GM12878 (cell line): Measurements from ENCODE around the gene MYO3B. TPM values are rescaled to one million over a fixed set of nuclear protein-coding genes. Genes with fewer than 3 reads are reported as not detected.

ENCODE experiments used
- ATAC-seq: fragments of 200-7000 bp; cut with Tn5 transposase; 3 replicates; pipeline ENCODE4 v1.9.1; 2020; ENCODE audit warnings: mild to moderate bottlenecking, moderate library complexity
- BruUV-seq: library from RNA; stranded (reverse); fragments of 400-500 nt; replicated peaks from 2 replicates; lab custom pipeline; 2021; lab: Mats Ljungman, UMichigan
- CTCF ChIA-PET: fragments of 300-600 bp; sonication (Branson Sonifier 250); formaldehyde crosslinking; extraction: SDS; loops from one replicate; lab custom pipeline; 2021; ENCODE audit warnings: inconsistent platforms; lab: Yijun Ruan, JAX
- POLR2A ChIA-PET: fragments of 350-600 bp; formaldehyde crosslinking; extraction: SDS; loops from one replicate; lab custom pipeline; 2021; ENCODE audit warnings: inconsistent platforms; lab: Charles Lee
- RAD21 ChIA-PET: fragments of 300-600 bp; sonication (Branson Sonifier 250); formaldehyde crosslinking; loops from one replicate; lab custom pipeline; 2023; ENCODE audit warnings: antibody characterized with exemption; ENCODE audit not compliant: unreplicated experiment; lab: Charles Lee
- SMC1A ChIA-PET: fragments of 300-600 bp; sonication (Branson Sonifier 250); formaldehyde crosslinking; loops from one replicate; lab custom pipeline; 2023; ENCODE audit not compliant: unreplicated experiment, uncharacterized antibody; lab: Charles Lee
- DNase-seq: peaks from one replicate; pipeline ENCODE4 v3.0.0-alpha.2; 2011; ENCODE audit warnings: low read depth, low spot score
- FAIRE-seq: peaks from 3 replicates; lab custom pipeline; 2011; peaks lifted over from hg19 to GRCh38; lab: Jason Lieb, UNC
- H2AFZ ChIP-seq: 2 replicates; pipeline ENCODE4 v1.6.0; 2011; ENCODE audit warnings: low read depth, low read length, control low read depth; ENCODE audit not compliant: control insufficient read depth
- H3K27ac ChIP-seq: 2 replicates; pipeline ENCODE4 v1.5.1; 2011; ENCODE audit warnings: control low read depth; ENCODE audit not compliant: control insufficient read depth, insufficient read depth
- H3K27me3 ChIP-seq, 2 experiments: replicated peaks in 1 of 2; 2 replicates each; pipeline versions ENCODE4 v1.6.0 to v1.6.1; 2011; ENCODE audit warnings: low read length in 1 of 2; ENCODE audit not compliant: control insufficient read depth in 2 of 2, insufficient read depth in 2 of 2
- H3K36me3 ChIP-seq, 2 experiments: 2 replicates each; pipeline ENCODE4 v1.5.1; 2011; ENCODE audit warnings: low read length in 1 of 2; ENCODE audit not compliant: control insufficient read depth in 2 of 2, insufficient read depth in 2 of 2
- H3K4me1 ChIP-seq: 2 replicates; pipeline ENCODE4 v1.6.1; 2011; ENCODE audit warnings: mild to moderate bottlenecking, low read length, moderate library complexity, mixed read lengths; ENCODE audit not compliant: control insufficient read depth, insufficient read depth
- H3K4me2 ChIP-seq: 2 replicates; pipeline ENCODE4 v1.6.0; 2011; ENCODE audit warnings: control low read depth; ENCODE audit not compliant: control insufficient read depth, insufficient read depth
- H3K4me3 ChIP-seq: fragments of 200-600 bp; sonication (generic); 2 replicates; pipeline ENCODE4 v1.5.1; 2016
- H3K79me2 ChIP-seq: 2 replicates; pipeline ENCODE4 v1.6.0; 2011; ENCODE audit warnings: low read length; ENCODE audit not compliant: control insufficient read depth, insufficient read depth
- H3K9ac ChIP-seq: 2 replicates; pipeline ENCODE4 v1.8.0; 2011; ENCODE audit warnings: low read length, control low read depth, mixed read lengths; ENCODE audit not compliant: control insufficient read depth, insufficient read depth
- H3K9me3 ChIP-seq: replicated peaks from 3 replicates; pipeline ENCODE4 v1.5.1; 2011; ENCODE audit warnings: mild to moderate bottlenecking, low read length; ENCODE audit not compliant: control insufficient read depth, insufficient read depth
- H4K20me1 ChIP-seq: 2 replicates; pipeline ENCODE4 v1.6.0; 2011; ENCODE audit not compliant: control insufficient read depth, insufficient read depth
- CREM ChIP-seq: IDR thresholded peaks from 2 replicates; pipeline ENCODE4 v1.6.1; 2014; ENCODE audit warnings: antibody characterized with exemption, low read depth
- NFYB ChIP-seq: IDR thresholded peaks from 2 replicates; pipeline ENCODE4 v1.6.1; 2011; ENCODE audit warnings: low read depth, mild to moderate bottlenecking, low read length, improper control_type of control experiment, moderate library complexity; ENCODE audit not compliant: insufficient read depth
- PML ChIP-seq: IDR thresholded peaks from 2 replicates; pipeline ENCODE4 v1.6.1; 2012; ENCODE audit warnings: low read length, inconsistent platforms
- RELB ChIP-seq: fragments of 450-650 bp; IDR thresholded peaks from 2 replicates; pipeline ENCODE4 v1.6.1; 2017; ENCODE audit warnings: low read depth, mild to moderate bottlenecking, moderate library complexity
- RUNX3 ChIP-seq: IDR thresholded peaks from 2 replicates; pipeline ENCODE4 v1.6.1; 2012; ENCODE audit warnings: low read length, inconsistent platforms
- SMC3 ChIP-seq: IDR thresholded peaks from 2 replicates; pipeline ENCODE4 v1.6.1; 2011; ENCODE audit warnings: low read length, improper control_type of control experiment, borderline replicate concordance
- SRF ChIP-seq, 2 experiments: IDR thresholded peaks; 2 replicates each; pipeline ENCODE4 v1.6.1; 2011; ENCODE audit warnings: low read depth in 2 of 2, low read length in 2 of 2, mild to moderate bottlenecking in 1 of 2, moderate library complexity in 1 of 2
- ZBED1 ChIP-seq: IDR thresholded peaks from 2 replicates; pipeline ENCODE4 v1.6.1; 2016; ENCODE audit warnings: borderline replicate concordance
- WGBS: methylation state at CpG from one replicate; pipeline ENCODE4 v1.1.6; 2016; ENCODE audit warnings: low lambda C conversion rate; ENCODE audit not compliant: insufficient replicate concordance, insufficient coverage; ENCODE audit errors: missing lambda C conversion rate; 5-methylcytosine and 5-hydroxymethylcytosine counted together
- in situ Hi-C: fragments of 300-500 bp; cut with MboI; formaldehyde crosslinking; loops from 9 replicates; pipeline ENCODE4 v1.14.3; 2018; ENCODE audit warnings: mixed read lengths
- intact Hi-C: fragments of 100-400 bp; cut with micrococcal nuclease; formaldehyde crosslinking; loops from one replicate; pipeline ENCODE4 v1.14.2; 2022; ENCODE audit not compliant: unreplicated experiment
- polyA plus RNA-seq, 11 experiments: library from polyadenylated mRNA; depleted of rRNA in 4 of 11; unstranded in 6 of 11; stranded (reverse) in 5 of 11; fragments of >200 nt; fragmentation: Nextera tagmentation in 4 of 11; fragmentation: Illumina TruSeq in 1 of 11; extraction: Ambion mirVana in 4 of 11; extraction: Trizol in 1 of 11; gene quantifications; 1 replicate in 1 of 11; 2 replicates in 10 of 11; pipeline versions ENCODE4 v1.2.1 to v1.2.3, GENCODE V29; 2011 to 2016; ENCODE audit warnings: inconsistent platforms in 2 of 11, missing spikeins in 2 of 11, low read depth in 1 of 11
- total RNA-seq, 4 experiments: library from RNA; depleted of rRNA in 3 of 4; stranded (reverse); fragments of >200 nt in 3 of 4; fragmentation: Illumina TruSeq in 1 of 4; extraction: Trizol in 1 of 4; gene quantifications; 2 replicates each; pipeline versions ENCODE4 v1.2.1 to v1.2.3, GENCODE V29; 2013 to 2021

Gene MYO3B
- total and polyA plus RNA-seq, 10 of the 15 experiments (the other 5 are each of a cell fraction or from before 2014, with no cell fraction given), result 1.1 to 7.1 (median 2.1) TPM

DNA sequence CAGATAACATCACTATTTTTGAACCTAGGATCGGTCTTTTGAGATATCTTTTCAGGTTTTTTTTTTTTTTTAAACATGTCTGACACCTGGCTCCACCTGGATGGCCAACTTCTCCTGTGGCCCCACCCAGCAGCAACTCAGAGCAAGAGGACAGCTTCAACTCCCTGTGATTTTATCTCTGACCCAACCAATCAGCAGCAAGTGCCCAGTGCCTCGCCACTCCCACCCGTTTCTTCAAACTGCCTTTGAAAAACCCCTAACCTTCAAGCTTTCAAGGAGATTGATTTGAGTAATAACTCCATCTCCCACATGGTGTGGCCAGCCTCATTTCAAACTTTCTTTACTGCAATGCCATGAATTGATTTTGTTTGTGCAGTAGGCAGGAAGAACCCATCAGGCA, 19.0 kb downstream of the MYO3B start:
- Histone ChIP-seq H3K9me3 (no peaks in the 10 kb centered on the region; the same call in 2 of the 3 replicates), H3K4me2 (no peak overlapping the region), H3K36me3 (no peaks in the 10 kb centered on the region; a peak in 1 of 4 replicates), H3K9ac (no peak overlapping the region), H3K27ac (no peak overlapping the region), H3K79me2 (no peaks in the 10 kb centered on the region), H2AFZ (no peak overlapping the region), H3K4me3 (no peak overlapping the region), H3K27me3 (no peaks in the 10 kb centered on the region), H4K20me1 (no peaks in the 10 kb centered on the region), H3K4me1 (peaks cover 9% of the 10 kb centered on the region; the same call in 1 of the 2 replicates)
- DNase-seq (no peak), FAIRE-seq (no peak), ATAC-seq (no peak)
- no peak for TF ChIP-seq RELB
- peak; percentile 58; the same call in 1 of the 2 replicates for TF ChIP-seq NFYB
- TF ChIP-seq SRF (IDR thresholded peaks at IDR 0.05; ENCODE audit: low read depth in 2 of 2, low read length in 2 of 2), result no peak
- no peak for TF ChIP-seq ZBED1
- TF ChIP-seq RUNX3, result no peak
- TF ChIP-seq SMC3, result no peak
- TF ChIP-seq PML, result no peak
- TF ChIP-seq CREM, result no peak
- CTCF ChIA-PET, result interaction anchor here (0.7 to 1.0 kb wide), 2 partner anchors 10 to 31 kb away, joined by 3 read pairs; no protein-coding TSS in a partner anchor
- in situ Hi-C loops, result no loop called here
- RAD21 ChIA-PET, result no interaction called here
- no TSS peak for BruUV-seq
- WGBS, result 33% methylated on average over 3 of the region's 3 CpGs
- POLR2A ChIA-PET, result interaction anchor here (0.6 to 1.6 kb wide), 4 partner anchors 11 to 975 kb away, joined by 3 to 4 read pairs (median 3); no protein-coding TSS in a partner anchor
- intact Hi-C loops, result no loop called here
- SMC1A ChIA-PET, result interaction anchor here (1.3 to 1.9 kb wide), 3 partner anchors 13 to 36 kb away, joined by 3 to 5 read pairs (median 5); no protein-coding TSS in a partner anchor
